Stomach smooth muscle (tissue), 2 donors: Measurements from ENCODE around the gene ACOT2.

Source experiments
- H3K27ac ChIP-seq: one replicate; pipeline ENCODE4 v1.7.0; 2013; ENCODE audit warnings: mild to moderate bottlenecking, low read length, inconsistent platforms
- H3K27me3 ChIP-seq, 2 donors: one replicate each; pipeline ENCODE4 v1.7.0; 2013; ENCODE audit warnings: low read length in 2 of 2; ENCODE audit not compliant: insufficient read depth in 2 of 2, control insufficient read depth in 1 of 2
- H3K36me3 ChIP-seq, 2 donors: one replicate each; pipeline ENCODE4 v1.7.0; 2013; ENCODE audit warnings: low read length in 2 of 2; ENCODE audit not compliant: control insufficient read depth in 2 of 2, insufficient read depth in 2 of 2
- H3K4me1 ChIP-seq: one replicate; pipeline ENCODE4 v1.7.0; 2013; ENCODE audit warnings: low read length; ENCODE audit not compliant: control insufficient read depth, insufficient read depth
- H3K4me3 ChIP-seq, 2 donors: one replicate each; pipeline ENCODE4 v1.7.0; 2013; ENCODE audit warnings: low read length in 2 of 2
- H3K9ac ChIP-seq, 2 donors: one replicate each; pipeline ENCODE4 v1.7.0; 2013; ENCODE audit warnings: low read length in 2 of 2, mild to moderate bottlenecking in 1 of 2
- H3K9me3 ChIP-seq, 2 donors: one replicate each; pipeline ENCODE4 v1.7.0; 2013; ENCODE audit warnings: low read length in 2 of 2; ENCODE audit not compliant: control insufficient read depth in 2 of 2
- donor health status: healthy.
- donor health status: Pancreatic carcinoma.

ACOT2 gene

DNA sequence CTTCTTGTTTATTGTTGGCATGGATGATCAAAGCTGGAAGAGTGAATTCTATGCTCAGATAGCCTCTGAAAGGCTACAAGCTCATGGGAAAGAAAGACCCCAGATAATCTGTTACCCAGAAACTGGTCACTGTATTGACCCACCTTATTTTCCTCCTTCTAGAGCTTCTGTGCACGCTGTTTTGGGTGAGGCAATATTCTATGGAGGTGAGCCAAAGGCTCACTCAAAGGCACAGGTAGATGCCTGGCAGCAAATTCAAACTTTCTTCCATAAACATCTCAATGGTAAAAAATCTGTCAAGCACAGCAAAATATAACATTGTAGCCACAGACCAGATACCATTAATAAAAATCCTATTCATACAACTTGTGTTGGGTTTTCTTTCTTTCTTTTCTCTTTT is 50.5 kb downstream of the ACOT2 start:
- no peaks in the 10 kb centered on the region for H3K9me3 ChIP-seq
- no peaks in the 10 kb centered on the region for H3K4me1 ChIP-seq
- no peak overlapping the region for H3K9ac ChIP-seq
- no peaks in the 10 kb centered on the region for H3K36me3 ChIP-seq
- H3K27ac ChIP-seq = no peak overlapping the region
- no peak overlapping the region for H3K4me3 ChIP-seq
- H3K27me3 ChIP-seq = no peaks in the 10 kb centered on the region

DNA sequence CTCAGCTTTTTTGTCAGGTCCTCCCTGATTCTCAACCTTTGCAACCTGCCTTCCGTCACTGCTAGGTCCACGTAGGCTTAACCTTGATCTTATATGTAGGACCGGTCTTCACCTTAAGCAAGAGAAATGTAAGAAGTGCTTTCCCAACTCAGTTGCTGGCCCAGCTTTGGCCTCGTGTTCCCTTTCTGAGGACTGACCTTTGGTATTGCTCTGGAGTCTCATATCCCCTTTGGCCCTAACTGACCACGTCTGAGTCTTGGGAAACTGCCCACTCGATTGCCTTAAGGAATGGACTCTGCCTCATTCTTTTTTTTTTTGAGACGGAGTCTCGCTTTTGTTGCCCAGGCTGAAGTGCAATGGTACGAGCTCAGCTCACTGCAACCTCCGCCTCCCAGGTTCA is 51.3 kb downstream of the ACOT2 start:
- Histone ChIP-seq H3K9ac (no peak overlapping the region), H3K9me3 (no peaks in the 10 kb centered on the region), H3K36me3 (no peaks in the 10 kb centered on the region), H3K4me1 (no peaks in the 10 kb centered on the region), H3K27me3 (no peaks in the 10 kb centered on the region), H3K4me3 (no peak overlapping the region), H3K27ac (no peak overlapping the region)

DNA sequence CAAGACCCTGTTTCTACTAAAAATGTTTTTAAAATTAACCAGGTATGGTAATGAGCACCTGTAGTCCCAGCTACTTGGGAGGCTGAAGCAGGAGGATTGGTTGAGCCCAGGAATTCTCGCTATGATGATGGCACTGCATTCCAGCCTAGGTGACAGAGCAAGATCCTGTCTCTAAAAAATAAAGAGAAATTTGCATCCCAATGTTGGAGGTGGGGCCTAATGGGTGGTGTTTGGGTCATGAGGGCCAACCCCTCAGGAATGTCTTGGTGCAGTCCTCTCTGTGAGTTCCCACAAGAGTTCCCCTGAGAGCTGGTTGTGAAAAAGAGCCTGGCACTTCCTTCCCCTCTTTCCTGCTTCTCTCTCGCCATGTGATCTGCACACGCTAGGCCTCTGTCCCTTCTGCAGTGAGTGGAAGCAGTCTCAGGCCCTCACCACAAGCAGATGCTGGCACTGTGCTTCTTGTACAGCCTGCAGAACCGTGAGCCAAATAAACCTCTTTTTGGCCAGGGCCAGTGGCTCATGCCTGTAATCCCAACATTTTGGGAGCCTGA is 54.6 kb downstream of the ACOT2 start:
- H3K27me3 ChIP-seq = no peaks in the 10 kb centered on the region
- no peak overlapping the region for H3K4me3 ChIP-seq
- H3K27ac ChIP-seq = no peak overlapping the region
- H3K9ac ChIP-seq = no peak overlapping the region
- no peaks in the 10 kb centered on the region for H3K4me1 ChIP-seq
- no peaks in the 10 kb centered on the region for H3K36me3 ChIP-seq
- H3K9me3 ChIP-seq = no peaks in the 10 kb centered on the region
